HEK293 (cell line): Measurements from ENCODE around the gene NCKAP5.

ENCODE experiments used
- CTCF ChIA-PET: fragments of 350-600 bp; formaldehyde crosslinking; extraction: SDS; loops from one replicate; lab custom pipeline; 2021; ENCODE audit warnings: antibody characterized with exemption; lab: Yijun Ruan, JAX
- POLR2A ChIA-PET: fragments of 300-600 bp; formaldehyde crosslinking; extraction: SDS; loops from one replicate; lab custom pipeline; 2020; ENCODE audit warnings: antibody characterized with exemption, inconsistent platforms; lab: Yijun Ruan, JAX
- H3K27ac ChIP-seq: fragments of 200-500 bp; sonication (Bioruptor generic); 2 replicates; pipeline ENCODE4 v1.5.1; 2014; ENCODE audit warnings: low read depth, low read length, control low read depth, inconsistent platforms; ENCODE audit errors: extremely low read depth
- H3K36me3 ChIP-seq, 2 experiments: fragments of 200-500 bp in 1 of 2; sonication (Bioruptor generic) in 1 of 2; 1 replicate in 1 of 2; 2 replicates in 1 of 2; pipeline ENCODE4 v1.5.1; 2014 to 2017; ENCODE audit warnings: inconsistent platforms in 2 of 2, low read length in 2 of 2; ENCODE audit not compliant: control insufficient read depth in 2 of 2, insufficient read depth in 1 of 2
- H3K4me1 ChIP-seq: fragments of 200-500 bp; sonication (Bioruptor generic); 2 replicates; pipeline ENCODE4 v1.5.1; 2014; ENCODE audit warnings: mild to moderate bottlenecking, low read length, inconsistent platforms; ENCODE audit not compliant: control insufficient read depth, insufficient read depth
- H3K4me3 ChIP-seq: 2 replicates; pipeline ENCODE4 v1.5.1; 2011; ENCODE audit warnings: low read depth, mild to moderate bottlenecking, control low read depth, low read length, moderate library complexity
- H3K9me3 ChIP-seq: fragments of 200-500 bp; sonication (Bioruptor generic); 2 replicates; pipeline ENCODE4 v1.5.1; 2014; ENCODE audit warnings: low read depth, low read length, inconsistent platforms; ENCODE audit not compliant: control insufficient read depth, insufficient read depth
- CTCF ChIP-seq: fragments of 450-650 bp; formaldehyde crosslinking; IDR thresholded peaks from 2 replicates; pipeline ENCODE4 v1.5.1; 2016; ENCODE audit warnings: missing biosample characterization, missing genetic modification characterization
- FEZF1 ChIP-seq: fragments of 450-650 bp; formaldehyde crosslinking; IDR thresholded peaks from 2 replicates; pipeline ENCODE4 v1.5.1; 2016; ENCODE audit warnings: missing biosample characterization, missing genetic modification characterization
- IKZF3 ChIP-seq: fragments of 450-650 bp; IDR thresholded peaks from 2 replicates; pipeline ENCODE4 v1.5.0; 2018; ENCODE audit warnings: missing biosample characterization, mild to moderate bottlenecking, missing genetic modification characterization, moderate library complexity
- KLF8 ChIP-seq: fragments of 450-650 bp; formaldehyde crosslinking; IDR thresholded peaks from 2 replicates; pipeline ENCODE4 v1.5.1; 2016; ENCODE audit warnings: missing biosample characterization, missing genetic modification characterization
- KLF9 ChIP-seq: fragments of 450-650 bp; formaldehyde crosslinking; IDR thresholded peaks from 2 replicates; pipeline ENCODE4 v1.5.1; 2016; ENCODE audit warnings: missing biosample characterization, missing genetic modification characterization, low read depth
- PATZ1 ChIP-seq: fragments of 450-650 bp; formaldehyde crosslinking; IDR thresholded peaks from 2 replicates; pipeline ENCODE4 v1.5.1; 2016; ENCODE audit warnings: missing biosample characterization, missing genetic modification characterization
- REPIN1 ChIP-seq: fragments of 450-650 bp; formaldehyde crosslinking; IDR thresholded peaks from 2 replicates; pipeline ENCODE4 v1.5.1; 2017; ENCODE audit warnings: missing biosample characterization, missing genetic modification characterization, low read depth
- SETDB1 ChIP-seq: IDR thresholded peaks from one replicate; pipeline ENCODE4 v1.6.1; 2017; ENCODE audit warnings: mild to moderate bottlenecking, low read length, moderate library complexity, mixed read lengths; ENCODE audit not compliant: insufficient read length
- ZFHX2 ChIP-seq: fragments of 450-650 bp; formaldehyde crosslinking; conservative IDR thresholded peaks from 2 replicates; pipeline ENCODE4 v1.5.1; 2016; ENCODE audit warnings: missing biosample characterization, missing genetic modification characterization
- ZNF112 ChIP-seq: fragments of 450-650 bp; formaldehyde crosslinking; IDR thresholded peaks from 2 replicates; pipeline ENCODE4 v1.5.0; 2017; ENCODE audit warnings: missing biosample characterization, missing genetic modification characterization
- ZNF114 ChIP-seq: fragments of 450-650 bp; formaldehyde crosslinking; IDR thresholded peaks from 2 replicates; pipeline ENCODE4 v1.5.0; 2017; ENCODE audit warnings: missing biosample characterization, missing genetic modification characterization
- ZNF175 ChIP-seq: fragments of 450-650 bp; formaldehyde crosslinking; IDR thresholded peaks from 2 replicates; pipeline ENCODE4 v1.5.1; 2016; ENCODE audit warnings: missing biosample characterization, missing genetic modification characterization
- ZNF211 ChIP-seq: fragments of 450-650 bp; formaldehyde crosslinking; IDR thresholded peaks from 2 replicates; pipeline ENCODE4 v1.5.1; 2016; ENCODE audit warnings: low read depth, missing biosample characterization, missing genetic modification characterization
- ZNF341 ChIP-seq: fragments of 450-650 bp; formaldehyde crosslinking; IDR thresholded peaks from 2 replicates; pipeline ENCODE4; 2016; ENCODE audit warnings: low read depth, missing biosample characterization, missing genetic modification characterization
- ZNF391 ChIP-seq: fragments of 450-650 bp; formaldehyde crosslinking; IDR thresholded peaks from 2 replicates; pipeline ENCODE4 v1.5.1; 2016; ENCODE audit warnings: low read depth, missing biosample characterization, missing genetic modification characterization, borderline replicate concordance
- ZNF426 ChIP-seq: fragments of 450-650 bp; formaldehyde crosslinking; IDR thresholded peaks from 2 replicates; pipeline ENCODE4 v1.5.1; 2017; ENCODE audit warnings: missing biosample characterization, missing genetic modification characterization, mild to moderate bottlenecking, inconsistent platforms, moderate library complexity
- ZNF555 ChIP-seq: fragments of 450-650 bp; formaldehyde crosslinking; conservative IDR thresholded peaks from 2 replicates; pipeline ENCODE4 v1.5.1; 2017; ENCODE audit warnings: missing biosample characterization, mild to moderate bottlenecking, missing genetic modification characterization, inconsistent platforms
- ZNF76 ChIP-seq: fragments of 450-650 bp; formaldehyde crosslinking; IDR thresholded peaks from 2 replicates; pipeline ENCODE4; 2016; ENCODE audit warnings: low read depth, missing biosample characterization, missing genetic modification characterization, borderline replicate concordance
- ZNF776 ChIP-seq: fragments of 450-650 bp; formaldehyde crosslinking; IDR thresholded peaks from 2 replicates; pipeline ENCODE4 v1.5.0; 2017; ENCODE audit warnings: missing biosample characterization, missing genetic modification characterization, borderline replicate concordance
- TF ChIP-seq, protein P1 (sequence below): fragments of 450-650 bp; formaldehyde crosslinking; IDR thresholded peaks from 2 replicates; pipeline ENCODE4 v1.5.1; 2016; ENCODE audit warnings: missing biosample characterization, missing genetic modification characterization
- TF ChIP-seq, protein P2 (sequence below): fragments of 450-650 bp; formaldehyde crosslinking; IDR thresholded peaks from 2 replicates; pipeline ENCODE4 v1.5.1; 2016; ENCODE audit warnings: missing biosample characterization, missing genetic modification characterization
- TF ChIP-seq, protein P3 (sequence below): fragments of 450-650 bp; formaldehyde crosslinking; IDR thresholded peaks from 2 replicates; pipeline ENCODE4 v1.5.1; 2016; ENCODE audit warnings: missing biosample characterization, missing genetic modification characterization

The NCKAP5 gene

DNA sequence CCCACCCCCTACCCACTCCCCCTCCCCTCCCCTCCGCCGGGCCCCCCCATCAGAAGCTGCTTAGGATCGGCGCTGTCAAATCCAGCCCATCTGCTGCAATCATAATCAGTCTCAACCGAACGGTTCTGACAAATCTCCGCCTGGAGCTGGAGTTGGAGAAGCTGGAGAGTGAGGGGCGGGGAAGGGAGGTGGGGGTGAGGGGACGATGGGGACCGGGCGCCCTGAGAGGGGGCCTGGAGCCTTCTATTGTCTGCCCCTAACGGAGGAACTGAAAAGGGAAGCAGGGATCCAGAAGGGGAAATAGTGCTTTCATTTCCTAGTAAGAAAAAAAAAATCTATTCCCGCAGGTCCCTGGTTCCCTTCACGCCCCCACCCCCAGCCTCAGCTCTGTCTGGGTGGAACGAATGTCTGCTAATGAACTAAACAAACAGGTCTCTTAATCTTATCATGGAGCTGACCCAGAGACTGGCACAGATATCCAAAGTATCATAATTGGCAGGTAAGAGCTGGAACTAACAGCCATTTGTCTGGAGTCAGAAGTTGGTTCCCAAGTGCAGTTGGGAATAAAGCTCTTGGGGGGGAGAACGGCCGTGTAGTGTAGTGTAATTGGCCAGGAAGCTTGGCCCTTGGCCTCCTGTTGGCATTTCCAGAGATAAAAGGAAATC, 301.2 kb downstream of the NCKAP5 start:
- no peaks in the 10 kb centered on the region for H3K9me3 ChIP-seq
- no peak overlapping the region; the same call in 1 of the 2 replicates for H3K27ac ChIP-seq
- peaks cover 24% of the 10 kb centered on the region for H3K4me1 ChIP-seq
- ChIA-PET CTCF (interaction anchor here (0.6 to 1.1 kb wide), 4 partner anchors 20 to 1020 kb away, joined by 3 to 4 read pairs (median 3); no protein-coding TSS in a partner anchor), POLR2A (interaction anchor here (0.6 kb wide), 2 partner anchors 510 to 815 kb away, joined by 3 read pairs; no protein-coding TSS in a partner anchor)
- H3K4me3 ChIP-seq: peak overlapping the region; percentile 50
- peak; percentile 58 for TF ChIP-seq ZNF341 (tag by site-specific recombination)
- TF ChIP-seq PATZ1: 0 out of 2 replicates have a peak, but pooled peaks have one; percentile 16
- TF ChIP-seq IKZF3 (tag by site-specific recombination): 0 out of 2 replicates have a peak, but pooled peaks have one; percentile 21
- TF ChIP-seq, protein P1, sequence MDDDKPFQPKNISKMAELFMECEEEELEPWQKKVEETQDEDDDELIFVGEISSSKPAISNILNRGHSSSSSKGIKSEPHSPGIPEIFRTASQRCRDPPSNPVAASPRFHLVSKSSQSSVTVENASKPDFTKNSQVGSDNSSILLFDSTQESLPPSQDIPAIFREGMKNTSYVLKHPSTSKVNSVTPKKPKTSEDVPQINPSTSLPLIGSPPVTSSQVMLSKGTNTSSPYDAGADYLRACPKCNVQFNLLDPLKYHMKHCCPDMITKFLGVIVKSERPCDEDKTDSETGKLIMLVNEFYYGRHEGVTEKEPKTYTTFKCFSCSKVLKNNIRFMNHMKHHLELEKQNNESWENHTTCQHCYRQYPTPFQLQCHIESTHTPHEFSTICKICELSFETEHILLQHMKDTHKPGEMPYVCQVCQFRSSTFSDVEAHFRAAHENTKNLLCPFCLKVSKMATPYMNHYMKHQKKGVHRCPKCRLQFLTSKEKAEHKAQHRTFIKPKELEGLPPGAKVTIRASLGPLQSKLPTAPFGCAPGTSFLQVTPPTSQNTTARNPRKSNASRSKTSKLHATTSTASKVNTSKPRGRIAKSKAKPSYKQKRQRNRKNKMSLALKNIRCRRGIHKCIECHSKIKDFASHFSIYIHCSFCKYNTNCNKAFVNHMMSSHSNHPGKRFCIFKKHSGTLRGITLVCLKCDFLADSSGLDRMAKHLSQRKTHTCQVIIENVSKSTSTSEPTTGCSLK: no peak
- no peak for TF ChIP-seq CTCF (tag by site-specific recombination)
- TF ChIP-seq KLF9 (tag by site-specific recombination): no peak
- TF ChIP-seq ZNF175 (tag by site-specific recombination): no peak
- H3K36me3 ChIP-seq: no peaks in the 10 kb centered on the region

DNA sequence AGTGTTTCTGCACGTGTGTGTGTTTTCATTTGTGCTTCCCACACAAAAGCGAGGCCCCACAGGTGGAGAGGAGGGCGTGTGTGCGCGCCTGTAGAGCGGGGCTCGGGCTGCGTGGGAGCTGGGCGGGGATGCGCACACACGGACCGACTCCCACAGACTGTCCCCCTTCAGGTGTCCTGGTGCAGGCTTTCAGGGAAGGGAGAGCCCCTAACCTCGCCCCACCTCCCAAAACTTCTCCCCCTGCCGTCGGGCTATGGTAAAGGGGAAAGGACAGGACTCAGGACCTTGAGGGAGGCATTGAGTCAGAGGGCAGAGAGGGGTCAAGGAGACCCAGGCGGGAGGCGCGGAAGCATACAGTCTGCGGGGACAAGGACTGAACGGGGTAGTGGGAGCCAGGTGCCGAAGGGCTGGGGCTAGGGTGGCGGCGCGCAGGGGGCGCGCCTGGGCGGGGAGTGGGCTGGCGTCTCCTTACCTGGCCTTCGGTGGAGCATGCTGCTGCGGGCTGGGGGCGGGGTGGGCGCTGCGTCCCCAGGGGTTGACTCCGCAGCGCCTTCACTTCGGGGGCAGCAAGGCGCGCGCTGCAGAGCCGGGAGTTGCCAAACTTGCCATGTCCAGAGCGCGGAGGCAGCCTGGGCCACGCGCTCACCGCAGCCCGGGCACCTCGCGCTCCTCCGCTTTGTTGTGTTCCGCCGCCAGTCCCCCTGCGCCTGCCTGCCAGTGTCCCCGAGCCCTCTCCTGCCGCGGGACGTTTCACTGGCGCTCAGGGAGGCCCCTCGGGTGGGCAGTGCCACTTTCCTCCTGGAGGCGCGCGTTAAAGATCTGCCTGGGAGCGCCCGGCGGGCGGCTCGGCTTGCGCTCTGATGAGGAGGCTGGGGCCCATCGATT, 302.0 kb downstream of the NCKAP5 start:
- Histone ChIP-seq H3K36me3 (no peaks in the 10 kb centered on the region), H3K9me3 (no peaks in the 10 kb centered on the region), H3K4me1 (peaks cover 22% of the 10 kb centered on the region), H3K27ac (peak overlapping the region; percentile 50; the same call in 1 of the 2 replicates), H3K4me3 (peak overlapping the region; percentile 50)
- ChIA-PET POLR2A (interaction anchor here (0.6 kb wide), 2 partner anchors 511 to 815 kb away, joined by 3 read pairs; no protein-coding TSS in a partner anchor), CTCF (interaction anchor here (0.7 to 3.5 kb wide), 3 partner anchors 20 to 577 kb away, joined by 3 to 22 read pairs (median 4); no protein-coding TSS in a partner anchor)
- TF ChIP-seq, protein P2, sequence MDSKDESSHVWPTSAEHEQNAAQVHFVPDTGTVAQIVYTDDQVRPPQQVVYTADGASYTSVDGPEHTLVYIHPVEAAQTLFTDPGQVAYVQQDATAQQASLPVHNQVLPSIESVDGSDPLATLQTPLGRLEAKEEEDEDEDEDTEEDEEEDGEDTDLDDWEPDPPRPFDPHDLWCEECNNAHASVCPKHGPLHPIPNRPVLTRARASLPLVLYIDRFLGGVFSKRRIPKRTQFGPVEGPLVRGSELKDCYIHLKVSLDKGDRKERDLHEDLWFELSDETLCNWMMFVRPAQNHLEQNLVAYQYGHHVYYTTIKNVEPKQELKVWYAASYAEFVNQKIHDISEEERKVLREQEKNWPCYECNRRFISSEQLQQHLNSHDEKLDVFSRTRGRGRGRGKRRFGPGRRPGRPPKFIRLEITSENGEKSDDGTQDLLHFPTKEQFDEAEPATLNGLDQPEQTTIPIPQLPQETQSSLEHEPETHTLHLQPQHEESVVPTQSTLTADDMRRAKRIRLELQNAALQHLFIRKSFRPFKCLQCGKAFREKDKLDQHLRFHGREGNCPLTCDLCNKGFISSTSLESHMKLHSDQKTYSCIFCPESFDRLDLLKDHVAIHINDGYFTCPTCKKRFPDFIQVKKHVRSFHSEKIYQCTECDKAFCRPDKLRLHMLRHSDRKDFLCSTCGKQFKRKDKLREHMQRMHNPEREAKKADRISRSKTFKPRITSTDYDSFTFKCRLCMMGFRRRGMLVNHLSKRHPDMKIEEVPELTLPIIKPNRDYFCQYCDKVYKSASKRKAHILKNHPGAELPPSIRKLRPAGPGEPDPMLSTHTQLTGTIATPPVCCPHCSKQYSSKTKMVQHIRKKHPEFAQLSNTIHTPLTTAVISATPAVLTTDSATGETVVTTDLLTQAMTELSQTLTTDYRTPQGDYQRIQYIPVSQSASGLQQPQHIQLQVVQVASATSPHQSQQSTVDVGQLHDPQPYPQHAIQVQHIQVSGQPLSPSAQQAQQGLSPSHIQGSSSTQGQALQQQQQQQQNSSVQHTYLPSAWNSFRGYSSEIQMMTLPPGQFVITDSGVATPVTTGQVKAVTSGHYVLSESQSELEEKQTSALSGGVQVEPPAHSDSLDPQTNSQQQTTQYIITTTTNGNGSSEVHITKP (tag by site-specific recombination): peak; percentile 96
- TF ChIP-seq ZNF76 (no peak), ZNF114 (no peak), ZNF112 (no peak), ZNF555 (tag by site-specific recombination) (no peak), ZFHX2 (peak; percentile 62), ZNF776 (no peak), ZNF391 (no peak), REPIN1 (tag by site-specific recombination) (no peak), SETDB1 (no peak), ZNF211 (no peak), FEZF1 (tag by site-specific recombination) (no peak), KLF8 (tag by site-specific recombination) (peak; percentile 74; the same call in 1 of the 2 replicates), ZNF426 (tag by site-specific recombination) (no peak)
- TF ChIP-seq, protein P3, sequence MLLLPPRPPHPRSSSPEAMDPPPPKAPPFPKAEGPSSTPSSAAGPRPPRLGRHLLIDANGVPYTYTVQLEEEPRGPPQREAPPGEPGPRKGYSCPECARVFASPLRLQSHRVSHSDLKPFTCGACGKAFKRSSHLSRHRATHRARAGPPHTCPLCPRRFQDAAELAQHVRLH (tag by site-specific recombination): no peak
